Measurements from ENCODE around the gene IP6K2.

IP6K2 gene

DNA sequence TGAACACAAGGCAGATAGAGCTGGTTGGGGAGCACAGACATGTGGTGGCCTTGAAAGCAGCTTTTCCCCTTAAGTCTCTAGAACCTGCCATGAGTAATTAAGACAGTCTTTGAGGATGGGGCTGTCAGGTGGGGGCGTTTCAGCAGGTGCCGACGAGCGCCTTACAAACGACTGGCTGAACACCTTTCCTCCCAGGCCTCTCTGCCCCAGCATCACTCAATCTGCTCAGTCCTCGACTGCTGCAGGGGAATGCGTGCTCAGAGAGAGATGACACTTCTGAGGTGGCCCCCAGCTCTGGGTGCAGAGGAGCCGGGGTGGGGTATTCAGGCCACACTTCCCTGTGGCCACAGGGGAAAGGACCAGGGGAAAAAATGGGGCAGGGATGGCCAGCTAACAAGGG, 23.2 kb downstream of the IP6K2 start:
- DNase-seq (ENCODE audit: low spot score): no peak
- H3K27ac ChIP-seq: peak overlapping the region; percentile 76 to 96
- TF ChIP-seq, protein P1, sequence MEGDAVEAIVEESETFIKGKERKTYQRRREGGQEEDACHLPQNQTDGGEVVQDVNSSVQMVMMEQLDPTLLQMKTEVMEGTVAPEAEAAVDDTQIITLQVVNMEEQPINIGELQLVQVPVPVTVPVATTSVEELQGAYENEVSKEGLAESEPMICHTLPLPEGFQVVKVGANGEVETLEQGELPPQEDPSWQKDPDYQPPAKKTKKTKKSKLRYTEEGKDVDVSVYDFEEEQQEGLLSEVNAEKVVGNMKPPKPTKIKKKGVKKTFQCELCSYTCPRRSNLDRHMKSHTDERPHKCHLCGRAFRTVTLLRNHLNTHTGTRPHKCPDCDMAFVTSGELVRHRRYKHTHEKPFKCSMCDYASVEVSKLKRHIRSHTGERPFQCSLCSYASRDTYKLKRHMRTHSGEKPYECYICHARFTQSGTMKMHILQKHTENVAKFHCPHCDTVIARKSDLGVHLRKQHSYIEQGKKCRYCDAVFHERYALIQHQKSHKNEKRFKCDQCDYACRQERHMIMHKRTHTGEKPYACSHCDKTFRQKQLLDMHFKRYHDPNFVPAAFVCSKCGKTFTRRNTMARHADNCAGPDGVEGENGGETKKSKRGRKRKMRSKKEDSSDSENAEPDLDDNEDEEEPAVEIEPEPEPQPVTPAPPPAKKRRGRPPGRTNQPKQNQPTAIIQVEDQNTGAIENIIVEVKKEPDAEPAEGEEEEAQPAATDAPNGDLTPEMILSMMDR (IDR thresholded peaks at IDR 0.05): no peak
- peak overlapping the region; percentile 79 for H3K4me3 ChIP-seq

DNA sequence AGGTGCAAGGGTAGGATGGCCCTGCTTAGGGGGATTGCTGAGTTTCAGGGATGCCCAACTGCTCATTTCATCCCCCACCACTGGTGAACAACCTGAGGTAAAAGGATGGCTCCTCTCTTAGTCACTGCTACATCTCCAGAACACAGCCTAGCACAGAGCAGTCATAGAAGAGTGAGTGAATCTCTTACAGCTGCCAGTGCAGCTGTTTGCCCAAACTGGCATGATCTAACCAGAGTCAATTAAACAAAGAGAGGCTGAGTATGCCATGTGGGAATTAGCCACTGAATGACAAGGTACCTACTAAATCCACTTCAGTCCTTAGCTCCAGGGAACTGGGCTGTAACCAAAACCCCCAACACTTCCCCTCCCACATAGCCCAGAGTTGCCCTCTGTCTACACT, 24.5 kb downstream of the IP6K2 start:
- Histone ChIP-seq H3K4me3 (peak overlapping the region; percentile 18), H3K27ac (no peak overlapping the region)
- no peak for DNase-seq (ENCODE audit: low spot score)
- TF ChIP-seq, protein P1 (IDR thresholded peaks at IDR 0.05): no peak

DNA sequence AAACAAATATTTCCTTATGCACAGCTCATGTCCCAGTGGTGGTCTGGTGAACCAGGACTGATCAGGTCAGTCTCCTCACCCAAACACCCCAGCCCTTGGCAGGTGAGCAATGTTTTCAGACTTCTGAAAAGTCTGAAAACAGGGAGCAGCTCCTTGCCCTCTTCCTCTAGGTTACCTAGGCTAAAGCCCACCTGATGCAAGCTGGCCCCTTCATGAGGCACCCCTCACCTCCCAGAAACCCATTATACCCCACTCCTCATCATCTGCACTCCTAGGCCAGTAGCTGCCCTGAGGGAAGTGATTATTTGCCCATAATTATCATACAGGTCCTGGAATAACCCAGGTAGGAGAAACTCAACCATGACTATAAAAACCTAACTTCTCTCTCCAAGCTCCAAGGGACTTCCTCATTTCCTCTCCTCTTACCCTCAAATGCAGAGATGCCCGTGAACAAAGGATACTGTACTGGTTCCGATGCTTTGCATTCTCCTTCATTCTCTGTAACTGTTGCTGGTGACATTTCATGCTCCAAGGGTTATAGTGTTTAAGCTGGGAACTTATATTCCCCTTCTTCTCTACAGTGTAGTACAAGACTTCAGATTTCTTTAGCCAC, 26.1 kb downstream of the IP6K2 start:
- DNase-seq (ENCODE audit: low spot score): no peak
- Histone ChIP-seq H3K27ac (no peak overlapping the region), H3K4me3 (no peak overlapping the region)
- TF ChIP-seq, protein P1 (IDR thresholded peaks at IDR 0.05): no peak

DNA sequence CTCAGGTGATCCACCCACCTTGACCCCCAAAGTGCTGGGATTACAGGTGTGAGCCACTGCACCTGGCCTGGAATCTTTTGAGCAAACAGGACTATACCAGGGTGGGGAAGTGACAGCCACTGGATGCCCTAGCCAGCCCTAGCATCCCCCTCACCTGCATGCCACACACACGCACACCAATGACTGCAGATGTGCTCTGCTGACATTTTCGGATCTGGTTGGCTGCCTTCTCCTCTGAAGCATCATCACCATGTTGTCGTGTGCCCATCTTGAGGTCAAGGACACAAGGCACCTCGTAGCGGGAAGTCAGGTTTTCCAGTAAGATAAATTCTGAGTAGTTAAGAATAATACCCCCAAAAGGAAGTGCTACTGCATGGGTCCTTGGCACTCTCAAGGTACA, 27.6 kb downstream of the IP6K2 start:
- no peak overlapping the region for H3K4me3 ChIP-seq
- TF ChIP-seq, protein P1 (IDR thresholded peaks at IDR 0.05): no peak
- H3K27ac ChIP-seq: peak overlapping the region in 1 of 2 donors; percentile 17
- DNase-seq (ENCODE audit: low spot score): no peak

DNA sequence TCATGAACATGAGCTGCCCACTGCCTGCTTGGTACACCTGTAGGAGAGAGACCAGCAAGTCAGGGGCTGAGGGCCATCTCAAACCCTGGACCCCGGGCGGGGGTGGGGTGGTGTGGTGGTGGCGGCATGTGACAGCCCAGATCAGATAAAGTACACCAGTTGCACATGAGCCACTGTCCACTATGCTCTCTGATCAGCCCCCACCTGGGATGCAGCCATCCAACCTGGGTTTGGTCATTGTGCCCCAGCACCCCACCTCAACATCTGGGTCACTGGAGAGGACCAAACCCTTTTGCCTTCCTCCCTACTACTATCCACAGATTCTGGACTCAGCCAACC, 28.3 kb downstream of the IP6K2 start:
- Histone ChIP-seq H3K27ac (no peak overlapping the region), H3K4me3 (no peak overlapping the region)
- TF ChIP-seq, protein P1 (IDR thresholded peaks at IDR 0.05): no peak
- DNase-seq (ENCODE audit: low spot score): no peak

DNA sequence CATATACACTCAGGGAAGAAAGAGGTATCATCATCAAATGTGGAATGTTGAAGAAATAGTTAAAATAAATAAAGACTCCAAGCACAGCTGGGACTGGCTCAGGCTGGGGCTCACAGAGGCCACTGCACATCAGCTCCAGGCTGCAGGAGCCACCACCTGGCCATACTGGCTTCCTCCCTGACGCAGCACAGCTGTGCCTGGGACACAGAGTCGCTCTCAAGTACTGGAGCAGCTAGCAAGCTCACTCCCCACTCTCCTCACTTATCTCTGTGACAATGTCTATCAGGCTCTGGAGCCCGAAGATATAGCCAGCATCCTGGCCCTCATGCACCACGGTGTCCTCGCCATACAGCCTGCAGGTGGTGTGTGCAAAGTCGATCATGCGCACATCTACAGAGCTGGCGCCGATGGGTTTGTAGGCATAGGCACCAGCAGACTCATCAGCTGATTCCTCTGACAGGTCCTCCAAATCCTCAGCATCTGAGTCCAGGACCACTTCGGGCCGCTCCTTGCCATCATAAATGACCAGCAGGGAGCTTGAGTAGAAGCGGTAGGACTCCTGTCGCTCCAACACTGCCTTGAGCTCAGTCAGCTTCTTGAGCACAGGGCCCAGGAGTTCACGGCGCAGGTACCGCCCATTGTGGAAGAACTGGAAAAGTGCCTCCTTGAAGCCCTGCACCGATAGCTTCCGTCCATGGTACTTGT, 28.8 kb downstream of the IP6K2 start:
- no peak for DNase-seq (ENCODE audit: low spot score)
- Histone ChIP-seq H3K4me3 (no peak overlapping the region), H3K27ac (no peak overlapping the region)
- TF ChIP-seq, protein P1 (IDR thresholded peaks at IDR 0.05): no peak

DNA sequence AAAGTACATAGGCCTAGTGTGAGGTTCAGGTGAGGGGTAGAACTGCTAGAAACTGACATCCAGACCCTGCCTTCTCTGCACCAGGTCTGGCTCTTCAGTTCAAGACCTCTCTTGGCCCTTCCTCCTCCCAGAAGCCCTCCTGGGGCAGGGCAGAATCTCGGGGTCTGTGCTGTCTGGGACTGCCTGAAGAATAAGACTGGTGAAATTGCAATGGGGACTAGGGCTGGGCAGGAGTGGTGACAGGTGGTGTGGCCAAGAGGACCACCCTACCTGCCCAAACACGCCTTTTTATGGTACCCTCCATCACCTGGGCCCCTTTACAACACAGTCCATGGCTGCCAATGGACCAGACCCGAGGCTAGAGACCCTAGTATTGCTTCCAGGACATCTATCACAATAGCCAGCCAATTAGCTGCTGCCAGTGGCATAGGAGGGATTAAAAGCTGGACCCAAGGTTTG, 29.8 kb downstream of the IP6K2 start:
- no peak for DNase-seq (ENCODE audit: low spot score)
- peak overlapping the region in 1 of 2 donors; percentile 71 for H3K27ac ChIP-seq
- TF ChIP-seq, protein P1 (IDR thresholded peaks at IDR 0.05): no peak

More for the DNA sequence above, 29.8 kb downstream of the IP6K2 start:
- no peak overlapping the region for H3K4me3 ChIP-seq
